Body of pancreas (tissue), 4 donors: ENCODE measurements around the gene DPH1.

Experiments
- CTCF ChIP-seq, 7 experiments: fragments of 450-650 bp in 4 of 7; fragments of 200-600 bp in 3 of 7; sonication (generic) in 3 of 7; IDR thresholded peaks; one replicate each; pipeline ENCODE4 v1.5.1; 2016 to 2019; ENCODE audit warnings: antibody characterized with exemption in 7 of 7
- POLR2A ChIP-seq, 3 donors: fragments of 450-650 bp; IDR thresholded peaks; one replicate each; pipeline ENCODE4 v1.6.1; 2016; ENCODE audit warnings: antibody characterized with exemption in 3 of 3, mild to moderate bottlenecking in 2 of 3

GRCh38 chr17:2077040-2077439 is 47.1 kb downstream of the DPH1 start:
- TF ChIP-seq CTCF (IDR thresholded peaks at IDR 0.05), result no peak
- no peak for TF ChIP-seq POLR2A (IDR thresholded peaks at IDR 0.05)
